Fibroblast of the aortic adventitia (primary cell): Measurements from ENCODE around the gene TRAFD1. TPM values are rescaled to one million over a fixed set of nuclear protein-coding genes. Genes with fewer than 3 reads are reported as not detected.

Experiments used
- DNase-seq: peaks from one replicate; pipeline ENCODE4 v3.0.0-alpha.2; 2010; ENCODE audit warnings: low read depth
- H3K4me3 ChIP-seq: 2 replicates; pipeline ENCODE4 v1.5.1; 2011; ENCODE audit warnings: low read depth, mild to moderate bottlenecking, control low read depth, low read length, moderate library complexity
- CTCF ChIP-seq: IDR thresholded peaks from 2 replicates; pipeline ENCODE4 v1.5.1; 2011; ENCODE audit warnings: mild to moderate bottlenecking, low read length, control low read depth, inconsistent platforms; ENCODE audit not compliant: insufficient read depth
- small RNA-seq: library from RNA; depleted of rRNA; stranded (forward); fragments of <200 nt; gene quantifications from one replicate; pipeline ENCODE3, GENCODE V24; 2012
- total RNA-seq: library from RNA; depleted of rRNA; stranded (reverse); fragments of >200 nt; gene quantifications from 2 replicates; pipeline ENCODE4 v1.2.3, GENCODE V29; 2012; ENCODE audit warnings: low replicate concordance

The TRAFD1 gene
- total RNA-seq, 1 donor, result 36.5 TPM

- DNase-seq, result no peak
- no peak overlapping the region for H3K4me3 ChIP-seq
- TF ChIP-seq CTCF, result no peak
Measured at GRCh38 chr12:112194601-112195247, 69.4 kb downstream of the TRAFD1 start.

- DNase-seq, result no peak
- no peak for TF ChIP-seq CTCF
- no peak overlapping the region for H3K4me3 ChIP-seq
Measured at GRCh38 chr12:112196196-112196875, 71.0 kb downstream of the TRAFD1 start.

- DNase-seq, result peak; percentile 56
- TF ChIP-seq CTCF, result peak; percentile 60
- no peak overlapping the region for H3K4me3 ChIP-seq
Measured at GRCh38 chr12:112198120-112198733, 72.9 kb downstream of the TRAFD1 start.

- no peak overlapping the region for H3K4me3 ChIP-seq
- DNase-seq, result no peak
- no peak for TF ChIP-seq CTCF
Measured at GRCh38 chr12:112199136-112199535, 73.8 kb downstream of the TRAFD1 start.

Small RNAs within 50 kb of the gene (small RNA-seq; reads per million reads assigned to genes)
- not detected for gene RF00019

Other genes starting within 250 kb of the TRAFD1 start
- gene TMEM116, start 112.4 kb upstream of the TRAFD1 start, total RNA-seq, result 2.3 and 20.4 TPM in 2 replicates
- gene ERP29, start 112.1 kb upstream of the TRAFD1 start, total RNA-seq, result 56.0 and 77.7 TPM in 2 replicates
- gene NAA25, start 16.8 kb upstream of the TRAFD1 start, total RNA-seq, result 25.5 and 28.0 TPM in 2 replicates